BLaER1 treated with 17β-estradiol and CSF1 and Interleukin-3, amounts not matched to agents 10 nM and 100 nM (cell line): ENCODE results near the gene GDF10.

Source experiments
- H3K27ac ChIP-seq, 11 experiments: shearing (Covaris generic); formaldehyde crosslinking; 2 replicates each; pipeline ENCODE4 v1.8.1; 2022
- H3K27me3 ChIP-seq, 11 experiments: shearing (Covaris generic); formaldehyde crosslinking; 2 replicates each; pipeline ENCODE4 v1.8.1; 2022
- H3K36me3 ChIP-seq, 11 experiments: shearing (Covaris generic); formaldehyde crosslinking; 2 replicates each; pipeline ENCODE4 v1.8.1; 2022
- H3K4me1 ChIP-seq, 10 experiments: shearing (Covaris generic); formaldehyde crosslinking; 2 replicates each; pipeline ENCODE4 v1.8.1; 2022
- H3K4me2 ChIP-seq, 11 experiments: shearing (Covaris generic); formaldehyde crosslinking; 2 replicates each; pipeline ENCODE4 v1.8.1; 2022
- H3K4me3 ChIP-seq, 10 experiments: shearing (Covaris generic); formaldehyde crosslinking; 2 replicates each; pipeline ENCODE4 v1.8.1; 2022
- H3K9ac ChIP-seq, 11 experiments: shearing (Covaris generic); formaldehyde crosslinking; 2 replicates each; pipeline ENCODE4 v1.8.1; 2022
- H3K9me3 ChIP-seq, 11 experiments: shearing (Covaris generic); formaldehyde crosslinking; replicated peaks in 1 of 11; 2 replicates each; pipeline ENCODE4 v1.8.1; 2022
- H4K20me1 ChIP-seq, 11 experiments: shearing (Covaris generic); formaldehyde crosslinking; 2 replicates each; pipeline ENCODE4 v1.8.1; 2022
- Cebpa-rat ChIP-seq, 11 experiments: shearing (Covaris generic); IDR thresholded peaks; 2 replicates each; pipeline ENCODE4 v1.8.1; 2022

The GDF10 gene

DNA sequence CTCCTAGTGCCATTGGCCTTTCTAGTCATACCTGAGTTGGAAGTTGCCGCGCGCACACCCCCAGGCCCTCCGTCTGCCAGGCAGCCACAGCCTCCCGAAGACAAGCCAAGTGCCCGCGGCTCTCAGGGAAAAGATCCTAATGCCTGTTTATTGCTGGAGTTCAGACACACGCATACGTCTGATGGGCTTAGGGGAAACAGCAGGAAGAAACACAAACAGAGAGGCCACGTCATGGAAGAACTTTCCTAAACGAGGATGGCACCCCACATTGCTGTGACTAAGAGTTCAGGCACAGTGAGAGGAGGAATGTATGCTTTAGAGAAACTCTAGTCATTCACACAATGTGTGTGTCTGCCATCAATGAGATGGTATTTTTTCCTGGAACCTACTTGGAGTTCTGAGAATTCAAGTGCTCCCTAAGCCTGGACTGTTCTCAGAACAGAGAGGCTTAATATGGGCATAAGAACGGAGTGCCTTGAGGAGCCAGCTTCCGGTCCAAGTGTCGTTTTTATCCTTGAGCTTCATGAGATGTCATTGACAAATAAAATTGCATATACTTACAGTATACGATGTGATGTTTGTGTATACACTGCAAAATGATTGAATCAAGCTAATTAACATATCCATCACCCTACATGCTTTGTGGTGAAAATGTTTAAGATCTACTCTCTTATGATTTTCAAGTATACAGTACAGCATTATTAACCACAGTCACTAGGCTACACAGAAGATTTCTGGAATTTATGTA is 36.6 kb downstream of the GDF10 start:
- Histone ChIP-seq H3K36me3 (no peaks in the 10 kb centered on the region), H3K27me3 (no peaks in the 10 kb centered on the region), H3K4me1 (peaks cover 9 to 18% (median 13%) of the 10 kb centered on the region in 10 experiments; a peak in 18 of 20 replicates), H3K9ac (no peak overlapping the region), H3K4me2 (no peak overlapping the region), H4K20me1 (no peaks in the 10 kb centered on the region), H3K4me3 (no peak overlapping the region), H3K27ac (no peak overlapping the region), H3K9me3 (no peaks in the 10 kb centered on the region)
- no peak for TF ChIP-seq Cebpa-rat (IDR thresholded peaks at IDR 0.05)

DNA sequence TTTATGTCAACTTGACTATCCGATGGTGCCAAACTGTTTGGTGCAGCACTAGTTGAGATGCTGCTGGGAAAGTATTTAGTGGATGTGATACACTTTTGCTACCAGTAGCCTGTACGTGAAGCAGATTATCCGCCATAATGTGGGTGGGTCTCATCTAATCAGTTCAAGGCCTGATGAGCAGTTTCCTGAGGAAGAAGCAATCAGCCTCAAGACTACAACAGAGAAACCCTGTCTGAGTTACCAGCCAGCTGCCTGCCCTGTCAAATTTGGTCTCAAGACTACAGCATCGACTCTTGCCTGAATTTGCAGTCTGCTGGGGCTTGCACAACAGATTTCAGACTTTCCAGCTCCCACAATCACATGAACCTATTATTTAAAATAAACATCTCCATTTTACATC is 37.3 kb downstream of the GDF10 start:
- Histone ChIP-seq H3K4me2 (no peak overlapping the region), H3K9me3 (no peaks in the 10 kb centered on the region), H4K20me1 (no peaks in the 10 kb centered on the region), H3K36me3 (no peaks in the 10 kb centered on the region), H3K27ac (no peak overlapping the region), H3K9ac (no peak overlapping the region), H3K27me3 (no peaks in the 10 kb centered on the region), H3K4me1 (peaks cover 9 to 18% (median 13%) of the 10 kb centered on the region in 10 experiments; a peak in 18 of 20 replicates), H3K4me3 (no peak overlapping the region)
- TF ChIP-seq Cebpa-rat (IDR thresholded peaks at IDR 0.05): no peak

DNA sequence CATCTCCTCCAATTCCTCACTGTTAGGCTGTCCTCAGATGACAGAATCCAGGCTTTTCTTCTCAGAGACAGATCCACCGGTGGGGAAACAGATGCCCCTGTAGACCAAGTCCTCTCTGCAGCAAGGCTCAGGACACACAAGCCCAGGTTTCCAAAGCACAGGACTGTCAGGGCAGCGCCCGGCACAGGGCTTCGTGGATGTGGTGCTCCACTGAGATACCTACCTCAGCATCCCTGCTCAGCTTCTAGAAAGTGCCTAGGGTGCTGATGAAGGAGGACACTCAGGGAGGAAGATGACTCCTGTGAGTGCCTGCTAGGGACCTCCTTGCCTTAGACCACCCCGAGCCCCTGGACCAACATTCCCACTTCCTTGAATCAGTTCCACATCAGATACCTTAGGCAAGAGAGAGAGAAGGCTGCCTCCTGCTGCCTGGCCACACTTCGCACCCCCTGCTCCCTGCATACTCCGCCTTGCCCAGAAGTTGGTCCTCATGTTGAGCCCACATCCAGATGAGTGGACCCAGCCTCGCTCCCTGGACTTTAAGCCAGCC is 39.3 kb downstream of the GDF10 start:
- Histone ChIP-seq H3K4me3 (no peak overlapping the region), H3K27me3 (no peaks in the 10 kb centered on the region), H3K4me1 (peaks cover 9 to 18% (median 13%) of the 10 kb centered on the region in 10 experiments; a peak in 18 of 20 replicates), H4K20me1 (no peaks in the 10 kb centered on the region), H3K9me3 (no peaks in the 10 kb centered on the region), H3K27ac (peak overlapping the region in 7 of 11 experiments; percentile 36 to 77 (median 61); a peak in 13 of 22 replicates), H3K9ac (peak overlapping the region in 2 of 11 experiments; percentile 36 to 54; a peak in 2 of 22 replicates), H3K4me2 (peak overlapping the region in 7 of 11 experiments; percentile 50 to 83 (median 68); a peak in 10 of 22 replicates), H3K36me3 (no peaks in the 10 kb centered on the region)
- TF ChIP-seq Cebpa-rat (IDR thresholded peaks at IDR 0.05): no peak

DNA sequence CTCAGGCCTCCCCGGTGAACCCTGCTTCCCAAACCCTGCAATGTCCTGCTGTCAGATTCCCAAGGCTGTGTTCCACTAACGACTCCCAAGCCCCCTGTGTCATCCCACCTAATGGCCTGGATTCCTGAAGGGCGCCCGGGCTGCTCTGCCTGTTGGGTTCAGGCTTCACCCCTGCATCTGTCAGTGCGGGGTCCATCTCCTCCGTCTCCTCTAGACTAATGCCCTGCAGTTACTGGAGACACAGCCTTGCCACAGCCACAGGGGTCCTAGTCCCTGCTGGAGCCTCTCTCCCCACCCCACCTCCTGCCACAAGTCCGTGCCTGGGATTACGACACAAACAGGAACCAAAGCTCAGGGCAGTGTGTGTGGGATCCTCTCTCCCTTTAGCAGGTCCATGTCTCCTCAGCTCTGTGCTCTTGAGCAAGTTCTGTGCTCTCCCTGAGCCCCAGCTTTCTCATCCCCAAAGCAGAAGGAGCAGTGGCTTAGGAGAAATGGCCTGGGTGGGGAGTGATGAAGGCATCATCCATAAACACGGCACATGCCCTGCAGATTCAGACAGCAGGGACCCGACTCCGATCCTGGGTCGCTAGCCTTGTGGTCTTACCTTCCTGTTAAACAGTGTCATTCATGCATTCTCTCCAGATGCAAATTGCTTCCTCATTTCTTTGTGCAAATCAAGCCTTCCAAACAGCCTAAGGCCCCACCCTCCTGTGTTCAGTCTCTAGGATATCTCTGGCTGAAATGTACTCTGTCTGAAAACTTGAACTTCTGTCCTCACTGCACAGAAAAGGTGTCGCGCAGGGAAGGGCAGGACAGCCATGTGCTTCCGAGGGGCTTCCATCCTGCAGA is 40.0 kb downstream of the GDF10 start:
- peak overlapping the region; percentile 34 to 83 (median 63) for H3K4me2 ChIP-seq
- TF ChIP-seq Cebpa-rat (IDR thresholded peaks at IDR 0.05): peak in 2 of 11 experiments; percentile 21 to 38; a peak in 2 of 22 replicates

DNA sequence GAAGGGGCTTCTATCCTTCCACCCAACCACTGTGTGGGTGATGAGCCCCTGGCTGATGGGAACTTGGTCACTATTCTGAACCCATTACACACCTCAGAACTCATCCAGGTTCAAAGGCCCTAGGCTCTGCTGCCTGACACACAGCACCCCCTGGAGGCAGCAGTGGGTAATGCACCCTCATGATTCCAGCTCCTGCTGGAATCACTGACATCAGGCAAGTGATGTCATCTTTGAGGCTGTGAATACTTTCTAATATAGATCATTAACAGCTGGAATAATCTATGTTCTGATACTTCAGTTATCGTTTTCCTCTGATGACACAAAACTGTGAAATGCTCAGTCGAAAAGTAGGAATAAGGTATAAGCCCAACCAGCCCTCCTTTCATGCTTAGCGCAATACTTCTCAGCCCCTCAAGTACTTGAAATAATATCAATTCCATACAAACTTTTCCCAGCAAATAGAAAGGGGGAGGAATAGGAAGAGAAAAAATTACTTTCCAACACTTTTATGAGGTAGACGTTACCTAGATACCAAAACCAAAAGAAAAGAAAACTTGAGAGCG is 40.7 kb downstream of the GDF10 start:
- Histone ChIP-seq H3K4me2 (peak overlapping the region; percentile 34 to 83 (median 63)), H3K4me1 (peaks cover 9 to 18% (median 13%) of the 10 kb centered on the region in 10 experiments; a peak in 18 of 20 replicates), H3K9ac (peak overlapping the region in 6 of 11 experiments; percentile 36 to 66 (median 50); a peak in 9 of 22 replicates), H3K9me3 (no peaks in the 10 kb centered on the region), H3K36me3 (no peaks in the 10 kb centered on the region), H3K27me3 (no peaks in the 10 kb centered on the region), H4K20me1 (no peaks in the 10 kb centered on the region), H3K4me3 (no peak overlapping the region; a peak in 1 of 20 replicates), H3K27ac (peak overlapping the region in 7 of 11 experiments; percentile 36 to 77 (median 61); a peak in 14 of 22 replicates)
- TF ChIP-seq Cebpa-rat (IDR thresholded peaks at IDR 0.05): no peak

More for the DNA sequence above, 40.0 kb downstream of the GDF10 start:
- Histone ChIP-seq H3K4me1 (peaks cover 9 to 18% (median 13%) of the 10 kb centered on the region in 10 experiments; a peak in 18 of 20 replicates), H3K9ac (peak overlapping the region in 6 of 11 experiments; percentile 36 to 66 (median 50); a peak in 11 of 22 replicates), H3K36me3 (no peaks in the 10 kb centered on the region), H3K27me3 (no peaks in the 10 kb centered on the region), H3K4me3 (peak overlapping the region in 1 of 10 experiments; percentile 53; a peak in 2 of 20 replicates), H4K20me1 (no peaks in the 10 kb centered on the region), H3K9me3 (no peaks in the 10 kb centered on the region), H3K27ac (peak overlapping the region in 7 of 11 experiments; percentile 36 to 77 (median 61); a peak in 14 of 22 replicates)

DNA sequence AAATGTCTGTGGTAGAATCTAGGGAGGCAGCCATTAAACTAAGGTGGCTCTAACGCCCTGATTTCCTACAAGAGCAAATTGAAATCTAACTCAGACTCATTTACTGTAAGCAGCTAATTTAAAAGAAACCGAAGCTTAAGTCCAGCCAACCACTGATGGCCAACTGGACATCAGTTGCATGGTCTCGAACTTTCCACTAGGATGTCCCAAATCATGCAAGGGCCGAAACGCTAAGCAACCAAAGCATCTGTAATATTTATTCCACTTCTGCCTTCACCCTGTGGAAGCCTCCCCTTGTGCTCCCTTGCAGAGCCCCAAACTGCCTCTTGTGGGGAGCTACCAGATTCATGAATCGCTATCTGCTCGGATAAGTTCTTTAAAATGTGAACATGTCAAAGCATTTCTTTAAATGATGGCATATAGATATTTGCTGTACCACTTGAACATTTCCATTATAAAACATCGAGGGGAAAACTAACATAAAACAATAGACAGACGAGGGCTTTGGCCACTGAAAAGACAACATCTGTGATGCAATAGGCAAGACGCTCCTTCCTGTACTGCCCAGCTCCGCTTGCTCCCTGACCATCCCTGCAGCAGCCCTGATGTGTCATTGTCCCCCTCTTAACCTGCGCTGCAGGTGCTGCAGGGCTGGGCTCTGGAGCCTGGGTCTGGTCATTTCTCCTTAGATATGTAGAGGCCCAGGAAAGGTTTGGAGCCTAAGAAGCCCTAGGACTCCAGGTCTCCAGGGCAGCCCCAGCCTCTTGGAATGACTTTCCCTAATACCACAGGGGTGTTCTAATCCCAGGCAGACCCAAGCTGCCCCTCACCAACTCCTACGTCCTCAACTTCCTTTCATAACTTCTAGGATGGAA is 45.2 kb downstream of the GDF10 start:
- Histone ChIP-seq H3K36me3 (no peaks in the 10 kb centered on the region), H3K27me3 (no peaks in the 10 kb centered on the region), H3K27ac (no peak overlapping the region), H3K4me2 (no peak overlapping the region), H4K20me1 (no peaks in the 10 kb centered on the region; a peak in 1 of 22 replicates), H3K9ac (no peak overlapping the region), H3K9me3 (no peaks in the 10 kb centered on the region), H3K4me1 (peaks cover 4 to 8% (median 6%) of the 10 kb centered on the region in 10 experiments; a peak in 18 of 20 replicates), H3K4me3 (no peak overlapping the region)
- TF ChIP-seq Cebpa-rat (IDR thresholded peaks at IDR 0.05): no peak

DNA sequence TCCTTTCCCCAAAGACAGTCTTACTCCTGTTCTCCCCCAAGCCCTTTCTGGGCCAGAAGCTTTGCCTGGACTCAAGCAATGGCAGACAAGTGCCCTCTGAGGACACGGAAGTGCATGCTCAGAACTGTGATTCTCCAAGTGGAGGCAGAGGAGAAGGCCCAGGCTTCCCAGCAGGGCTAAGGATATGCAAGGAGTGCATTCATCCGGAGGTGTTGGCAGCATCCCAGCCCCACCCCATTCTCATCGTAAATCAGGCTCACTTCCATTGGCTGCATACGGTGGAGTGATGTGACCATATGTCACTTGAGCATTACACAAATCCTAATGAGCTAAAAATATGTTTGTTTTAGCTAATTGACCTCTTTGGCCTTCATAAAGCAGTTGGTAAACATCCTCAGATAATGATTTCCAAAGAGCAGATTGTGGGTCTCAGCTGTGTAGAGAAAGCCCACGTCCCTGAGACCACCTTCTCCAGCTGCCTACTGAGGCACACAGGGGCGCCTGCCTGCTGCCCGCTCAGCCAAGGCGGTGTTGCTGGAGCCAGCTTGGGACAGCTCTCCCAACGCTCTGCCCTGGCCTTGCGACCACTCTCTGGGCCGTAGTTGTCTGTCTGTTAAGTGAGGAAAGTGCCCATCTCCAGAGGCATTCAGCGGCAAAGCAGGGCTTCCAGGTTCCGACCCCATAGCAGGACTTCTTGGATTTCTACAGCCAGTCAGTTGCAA is 46.7 kb downstream of the GDF10 start:
- H3K27ac ChIP-seq: no peak overlapping the region
- H3K4me2 ChIP-seq: no peak overlapping the region
- no peaks in the 10 kb centered on the region for H3K4me1 ChIP-seq
- no peak overlapping the region for H3K4me3 ChIP-seq
- no peak for TF ChIP-seq Cebpa-rat (IDR thresholded peaks at IDR 0.05)
- no peaks in the 10 kb centered on the region for H3K27me3 ChIP-seq
- H3K9ac ChIP-seq: no peak overlapping the region
- H4K20me1 ChIP-seq: no peaks in the 10 kb centered on the region; a peak in 1 of 22 replicates
- H3K36me3 ChIP-seq: no peaks in the 10 kb centered on the region
- H3K9me3 ChIP-seq: no peaks in the 10 kb centered on the region
